ENCODE measurements around the gene TC2N. TPM values are rescaled to one million over a fixed set of nuclear protein-coding genes. Genes with fewer than 3 reads are reported as not detected.

Gene TC2N
- total and polyA plus RNA-seq, 2 experiments from 2014 or later = 10.0 to 35.0 TPM

DNA sequence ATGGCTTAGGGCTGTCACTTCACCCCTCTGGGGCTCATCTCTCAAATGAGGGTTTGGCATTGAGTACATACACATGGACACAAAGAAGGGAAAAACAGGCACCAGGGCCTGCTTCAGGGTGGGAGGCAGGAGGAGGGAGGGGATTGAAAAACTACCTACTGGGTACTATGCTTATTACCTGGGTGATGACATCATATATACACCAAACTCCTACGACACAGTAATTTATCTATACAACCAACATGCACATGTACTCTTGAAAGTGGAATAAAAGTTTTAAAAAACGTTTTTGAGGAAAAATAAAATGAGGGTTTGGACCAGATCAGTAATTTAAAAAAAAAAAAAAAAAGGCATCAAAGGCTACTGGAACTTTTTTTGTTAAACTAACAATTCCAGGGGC lies 3.6 kb upstream of the TC2N start:
- Histone ChIP-seq H3K4me1 (ENCODE audit: insufficient read depth) (peaks cover 10% of the 10 kb centered on the region), H3K4me2 (no peak overlapping the region), H2AFZ (no peak overlapping the region), H3K79me2 (replicated peaks; ENCODE audit: insufficient read depth) (no peaks in the 10 kb centered on the region), H4K20me1 (replicated peaks; ENCODE audit: insufficient read depth) (no peaks in the 10 kb centered on the region), H3K4me3 (no peak overlapping the region), H3K27me3 (ENCODE audit: insufficient read depth) (no peaks in the 10 kb centered on the region), H3K27ac (ENCODE audit: low read depth) (no peak overlapping the region), H3K9me2 (ENCODE audit: insufficient read depth) (no peaks in the 10 kb centered on the region), H3K36me3 (ENCODE audit: insufficient read depth) (no peaks in the 10 kb centered on the region), H3F3A (replicated peaks; ENCODE audit: low read depth) (no peaks in the 10 kb centered on the region)
- peaks cover 2% of the 10 kb centered on the region for H3K27me3 Mint-ChIP-seq (ENCODE audit: insufficient read depth, low read depth, poor library complexity)
- peaks cover 19% of the 10 kb centered on the region for H3K4me1 Mint-ChIP-seq
- no peak overlapping the region for H3K4me3 Mint-ChIP-seq
- peaks cover 8% of the 10 kb centered on the region; the same call in 2 of the 3 replicates for H3K9me3 Mint-ChIP-seq
- DNase-seq (ENCODE audit: low spot score) (no peak), ATAC-seq (no peak)
- TF ChIP-seq, protein P1, sequence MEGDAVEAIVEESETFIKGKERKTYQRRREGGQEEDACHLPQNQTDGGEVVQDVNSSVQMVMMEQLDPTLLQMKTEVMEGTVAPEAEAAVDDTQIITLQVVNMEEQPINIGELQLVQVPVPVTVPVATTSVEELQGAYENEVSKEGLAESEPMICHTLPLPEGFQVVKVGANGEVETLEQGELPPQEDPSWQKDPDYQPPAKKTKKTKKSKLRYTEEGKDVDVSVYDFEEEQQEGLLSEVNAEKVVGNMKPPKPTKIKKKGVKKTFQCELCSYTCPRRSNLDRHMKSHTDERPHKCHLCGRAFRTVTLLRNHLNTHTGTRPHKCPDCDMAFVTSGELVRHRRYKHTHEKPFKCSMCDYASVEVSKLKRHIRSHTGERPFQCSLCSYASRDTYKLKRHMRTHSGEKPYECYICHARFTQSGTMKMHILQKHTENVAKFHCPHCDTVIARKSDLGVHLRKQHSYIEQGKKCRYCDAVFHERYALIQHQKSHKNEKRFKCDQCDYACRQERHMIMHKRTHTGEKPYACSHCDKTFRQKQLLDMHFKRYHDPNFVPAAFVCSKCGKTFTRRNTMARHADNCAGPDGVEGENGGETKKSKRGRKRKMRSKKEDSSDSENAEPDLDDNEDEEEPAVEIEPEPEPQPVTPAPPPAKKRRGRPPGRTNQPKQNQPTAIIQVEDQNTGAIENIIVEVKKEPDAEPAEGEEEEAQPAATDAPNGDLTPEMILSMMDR (conservative IDR thresholded peaks at IDR 0.05; ENCODE audit: low read depth in 2 of 2) = no peak
- TF ChIP-seq, protein P2, sequence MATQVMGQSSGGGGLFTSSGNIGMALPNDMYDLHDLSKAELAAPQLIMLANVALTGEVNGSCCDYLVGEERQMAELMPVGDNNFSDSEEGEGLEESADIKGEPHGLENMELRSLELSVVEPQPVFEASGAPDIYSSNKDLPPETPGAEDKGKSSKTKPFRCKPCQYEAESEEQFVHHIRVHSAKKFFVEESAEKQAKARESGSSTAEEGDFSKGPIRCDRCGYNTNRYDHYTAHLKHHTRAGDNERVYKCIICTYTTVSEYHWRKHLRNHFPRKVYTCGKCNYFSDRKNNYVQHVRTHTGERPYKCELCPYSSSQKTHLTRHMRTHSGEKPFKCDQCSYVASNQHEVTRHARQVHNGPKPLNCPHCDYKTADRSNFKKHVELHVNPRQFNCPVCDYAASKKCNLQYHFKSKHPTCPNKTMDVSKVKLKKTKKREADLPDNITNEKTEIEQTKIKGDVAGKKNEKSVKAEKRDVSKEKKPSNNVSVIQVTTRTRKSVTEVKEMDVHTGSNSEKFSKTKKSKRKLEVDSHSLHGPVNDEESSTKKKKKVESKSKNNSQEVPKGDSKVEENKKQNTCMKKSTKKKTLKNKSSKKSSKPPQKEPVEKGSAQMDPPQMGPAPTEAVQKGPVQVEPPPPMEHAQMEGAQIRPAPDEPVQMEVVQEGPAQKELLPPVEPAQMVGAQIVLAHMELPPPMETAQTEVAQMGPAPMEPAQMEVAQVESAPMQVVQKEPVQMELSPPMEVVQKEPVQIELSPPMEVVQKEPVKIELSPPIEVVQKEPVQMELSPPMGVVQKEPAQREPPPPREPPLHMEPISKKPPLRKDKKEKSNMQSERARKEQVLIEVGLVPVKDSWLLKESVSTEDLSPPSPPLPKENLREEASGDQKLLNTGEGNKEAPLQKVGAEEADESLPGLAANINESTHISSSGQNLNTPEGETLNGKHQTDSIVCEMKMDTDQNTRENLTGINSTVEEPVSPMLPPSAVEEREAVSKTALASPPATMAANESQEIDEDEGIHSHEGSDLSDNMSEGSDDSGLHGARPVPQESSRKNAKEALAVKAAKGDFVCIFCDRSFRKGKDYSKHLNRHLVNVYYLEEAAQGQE (IDR thresholded peaks at IDR 0.05; ENCODE audit: unreplicated experiment) = no peak
- no peak overlapping the region for H3K27ac Mint-ChIP-seq
- no peaks in the 10 kb centered on the region for H3K36me3 Mint-ChIP-seq (ENCODE audit: low read depth)

DNA sequence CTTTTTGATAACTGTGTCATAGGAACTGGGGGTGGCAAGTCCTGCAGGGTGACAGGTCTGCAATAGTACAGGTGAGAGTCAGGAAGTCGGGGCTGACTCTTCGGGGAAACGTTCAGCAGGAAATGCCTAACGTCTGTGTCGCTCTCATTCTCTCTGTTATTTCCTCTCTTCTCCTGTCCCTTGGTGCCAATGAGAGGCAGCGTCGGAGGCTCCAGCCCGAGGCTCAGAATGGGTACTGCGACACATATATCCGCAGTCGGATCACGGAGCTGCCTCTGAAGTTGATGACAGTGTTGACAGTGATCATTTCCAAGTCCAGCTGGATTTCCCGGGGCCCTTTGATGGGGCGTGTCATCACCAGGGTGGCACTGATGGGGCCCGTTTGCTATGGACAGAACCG lies 2.7 kb upstream of the TC2N start:
- Mint-ChIP-seq H3K36me3 (ENCODE audit: low read depth) (no peaks in the 10 kb centered on the region), H3K4me3 (no peak overlapping the region), H3K4me1 (peaks cover 19% of the 10 kb centered on the region), H3K9me3 (peaks cover 8% of the 10 kb centered on the region; the same call in 2 of the 3 replicates), H3K27me3 (ENCODE audit: insufficient read depth, low read depth, poor library complexity) (peaks cover 2% of the 10 kb centered on the region), H3K27ac (no peak overlapping the region)
- Histone ChIP-seq H3K9me2 (ENCODE audit: insufficient read depth) (no peaks in the 10 kb centered on the region), H3K4me3 (no peak overlapping the region), H3K79me2 (replicated peaks; ENCODE audit: insufficient read depth) (no peaks in the 10 kb centered on the region), H3K4me1 (ENCODE audit: insufficient read depth) (peaks cover 10% of the 10 kb centered on the region), H3K27me3 (ENCODE audit: insufficient read depth) (no peaks in the 10 kb centered on the region), H3K27ac (ENCODE audit: low read depth) (0 out of 2 replicates have a peak overlapping the region, but pooled peaks have one; percentile 20), H3K36me3 (ENCODE audit: insufficient read depth) (no peaks in the 10 kb centered on the region), H2AFZ (no peak overlapping the region), H3F3A (replicated peaks; ENCODE audit: low read depth) (no peaks in the 10 kb centered on the region), H4K20me1 (replicated peaks; ENCODE audit: insufficient read depth) (no peaks in the 10 kb centered on the region), H3K4me2 (0 out of 2 replicates have a peak overlapping the region, but pooled peaks have one; percentile 20)
- ATAC-seq (no peak), DNase-seq (ENCODE audit: low spot score) (no peak)
- TF ChIP-seq, protein P3, sequence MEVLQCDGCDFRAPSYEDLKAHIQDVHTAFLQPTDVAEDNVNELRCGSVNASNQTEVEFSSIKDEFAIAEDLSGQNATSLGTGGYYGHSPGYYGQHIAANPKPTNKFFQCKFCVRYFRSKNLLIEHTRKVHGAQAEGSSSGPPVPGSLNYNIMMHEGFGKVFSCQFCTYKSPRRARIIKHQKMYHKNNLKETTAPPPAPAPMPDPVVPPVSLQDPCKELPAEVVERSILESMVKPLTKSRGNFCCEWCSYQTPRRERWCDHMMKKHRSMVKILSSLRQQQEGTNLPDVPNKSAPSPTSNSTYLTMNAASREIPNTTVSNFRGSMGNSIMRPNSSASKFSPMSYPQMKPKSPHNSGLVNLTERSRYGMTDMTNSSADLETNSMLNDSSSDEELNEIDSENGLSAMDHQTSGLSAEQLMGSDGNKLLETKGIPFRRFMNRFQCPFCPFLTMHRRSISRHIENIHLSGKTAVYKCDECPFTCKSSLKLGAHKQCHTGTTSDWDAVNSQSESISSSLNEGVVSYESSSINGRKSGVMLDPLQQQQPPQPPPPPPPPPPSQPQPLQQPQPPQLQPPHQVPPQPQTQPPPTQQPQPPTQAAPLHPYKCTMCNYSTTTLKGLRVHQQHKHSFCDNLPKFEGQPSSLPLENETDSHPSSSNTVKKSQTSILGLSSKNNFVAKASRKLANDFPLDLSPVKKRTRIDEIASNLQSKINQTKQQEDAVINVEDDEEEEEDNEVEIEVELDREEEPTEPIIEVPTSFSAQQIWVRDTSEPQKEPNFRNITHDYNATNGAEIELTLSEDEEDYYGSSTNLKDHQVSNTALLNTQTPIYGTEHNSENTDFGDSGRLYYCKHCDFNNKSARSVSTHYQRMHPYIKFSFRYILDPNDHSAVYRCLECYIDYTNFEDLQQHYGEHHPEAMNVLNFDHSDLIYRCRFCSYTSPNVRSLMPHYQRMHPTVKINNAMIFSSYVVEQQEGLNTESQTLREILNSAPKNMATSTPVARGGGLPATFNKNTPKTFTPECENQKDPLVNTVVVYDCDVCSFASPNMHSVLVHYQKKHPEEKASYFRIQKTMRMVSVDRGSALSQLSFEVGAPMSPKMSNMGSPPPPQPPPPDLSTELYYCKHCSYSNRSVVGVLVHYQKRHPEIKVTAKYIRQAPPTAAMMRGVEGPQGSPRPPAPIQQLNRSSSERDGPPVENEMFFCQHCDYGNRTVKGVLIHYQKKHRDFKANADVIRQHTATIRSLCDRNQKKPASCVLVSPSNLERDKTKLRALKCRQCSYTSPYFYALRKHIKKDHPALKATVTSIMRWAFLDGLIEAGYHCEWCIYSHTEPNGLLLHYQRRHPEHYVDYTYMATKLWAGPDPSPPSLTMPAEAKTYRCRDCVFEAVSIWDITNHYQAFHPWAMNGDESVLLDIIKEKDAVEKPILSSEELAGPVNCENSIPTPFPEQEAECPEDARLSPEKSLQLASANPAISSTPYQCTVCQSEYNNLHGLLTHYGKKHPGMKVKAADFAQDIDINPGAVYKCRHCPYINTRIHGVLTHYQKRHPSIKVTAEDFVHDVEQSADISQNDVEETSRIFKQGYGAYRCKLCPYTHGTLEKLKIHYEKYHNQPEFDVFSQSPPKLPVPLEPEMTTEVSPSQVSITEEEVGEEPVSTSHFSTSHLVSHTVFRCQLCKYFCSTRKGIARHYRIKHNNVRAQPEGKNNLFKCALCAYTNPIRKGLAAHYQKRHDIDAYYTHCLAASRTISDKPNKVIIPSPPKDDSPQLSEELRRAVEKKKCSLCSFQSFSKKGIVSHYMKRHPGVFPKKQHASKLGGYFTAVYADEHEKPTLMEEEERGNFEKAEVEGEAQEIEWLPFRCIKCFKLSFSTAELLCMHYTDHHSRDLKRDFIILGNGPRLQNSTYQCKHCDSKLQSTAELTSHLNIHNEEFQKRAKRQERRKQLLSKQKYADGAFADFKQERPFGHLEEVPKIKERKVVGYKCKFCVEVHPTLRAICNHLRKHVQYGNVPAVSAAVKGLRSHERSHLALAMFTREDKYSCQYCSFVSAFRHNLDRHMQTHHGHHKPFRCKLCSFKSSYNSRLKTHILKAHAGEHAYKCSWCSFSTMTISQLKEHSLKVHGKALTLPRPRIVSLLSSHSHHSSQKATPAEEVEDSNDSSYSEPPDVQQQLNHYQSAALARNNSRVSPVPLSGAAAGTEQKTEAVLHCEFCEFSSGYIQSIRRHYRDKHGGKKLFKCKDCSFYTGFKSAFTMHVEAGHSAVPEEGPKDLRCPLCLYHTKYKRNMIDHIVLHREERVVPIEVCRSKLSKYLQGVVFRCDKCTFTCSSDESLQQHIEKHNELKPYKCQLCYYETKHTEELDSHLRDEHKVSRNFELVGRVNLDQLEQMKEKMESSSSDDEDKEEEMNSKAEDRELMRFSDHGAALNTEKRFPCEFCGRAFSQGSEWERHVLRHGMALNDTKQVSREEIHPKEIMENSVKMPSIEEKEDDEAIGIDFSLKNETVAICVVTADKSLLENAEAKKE (CRISPR knock-in tag; IDR thresholded peaks at IDR 0.05) = no peak
- TF ChIP-seq STAT1 (IDR thresholded peaks at IDR 0.05; ENCODE audit: unreplicated experiment) = no peak
- TF ChIP-seq, protein P1 (conservative IDR thresholded peaks at IDR 0.05; ENCODE audit: low read depth in 2 of 2) = no peak
- TF ChIP-seq EZH2 (IDR thresholded peaks at IDR 0.05; ENCODE audit: low read depth, unreplicated experiment) = no peak

All from GM23338 (cell line).